GM12878 (cell line): ENCODE results near the gene NCBP3. TPM values are rescaled to one million over a fixed set of nuclear protein-coding genes. Genes with fewer than 3 reads are reported as not detected.

Source experiments
- ATAC-seq: fragments of 200-7000 bp; cut with Tn5 transposase; 3 replicates; pipeline ENCODE4 v1.9.1; 2020; ENCODE audit warnings: mild to moderate bottlenecking, moderate library complexity
- BruUV-seq: library from RNA; stranded (reverse); fragments of 400-500 nt; replicated peaks from 2 replicates; lab custom pipeline; 2021; lab: Mats Ljungman, UMichigan
- CTCF ChIA-PET: fragments of 300-600 bp; sonication (Branson Sonifier 250); formaldehyde crosslinking; extraction: SDS; loops from one replicate; lab custom pipeline; 2021; ENCODE audit warnings: inconsistent platforms; lab: Yijun Ruan, JAX
- POLR2A ChIA-PET: fragments of 350-600 bp; formaldehyde crosslinking; extraction: SDS; loops from one replicate; lab custom pipeline; 2021; ENCODE audit warnings: inconsistent platforms; lab: Charles Lee
- RAD21 ChIA-PET: fragments of 300-600 bp; sonication (Branson Sonifier 250); formaldehyde crosslinking; loops from one replicate; lab custom pipeline; 2023; ENCODE audit warnings: antibody characterized with exemption; ENCODE audit not compliant: unreplicated experiment; lab: Charles Lee
- SMC1A ChIA-PET: fragments of 300-600 bp; sonication (Branson Sonifier 250); formaldehyde crosslinking; loops from one replicate; lab custom pipeline; 2023; ENCODE audit not compliant: unreplicated experiment, uncharacterized antibody; lab: Charles Lee
- DNase-seq: peaks from one replicate; pipeline ENCODE4 v3.0.0-alpha.2; 2011; ENCODE audit warnings: low read depth, low spot score
- FAIRE-seq: peaks from 3 replicates; lab custom pipeline; 2011; peaks lifted over from hg19 to GRCh38; lab: Jason Lieb, UNC
- H2AFZ ChIP-seq: 2 replicates; pipeline ENCODE4 v1.6.0; 2011; ENCODE audit warnings: low read depth, low read length, control low read depth; ENCODE audit not compliant: control insufficient read depth
- H3K27ac ChIP-seq: 2 replicates; pipeline ENCODE4 v1.5.1; 2011; ENCODE audit warnings: control low read depth; ENCODE audit not compliant: control insufficient read depth, insufficient read depth
- H3K27me3 ChIP-seq, 2 experiments: replicated peaks in 1 of 2; 2 replicates each; pipeline versions ENCODE4 v1.6.0 to v1.6.1; 2011; ENCODE audit warnings: low read length in 1 of 2; ENCODE audit not compliant: control insufficient read depth in 2 of 2, insufficient read depth in 2 of 2
- H3K36me3 ChIP-seq, 2 experiments: 2 replicates each; pipeline ENCODE4 v1.5.1; 2011; ENCODE audit warnings: low read length in 1 of 2; ENCODE audit not compliant: control insufficient read depth in 2 of 2, insufficient read depth in 2 of 2
- H3K4me1 ChIP-seq: 2 replicates; pipeline ENCODE4 v1.6.1; 2011; ENCODE audit warnings: mild to moderate bottlenecking, low read length, moderate library complexity, mixed read lengths; ENCODE audit not compliant: control insufficient read depth, insufficient read depth
- H3K4me2 ChIP-seq: 2 replicates; pipeline ENCODE4 v1.6.0; 2011; ENCODE audit warnings: control low read depth; ENCODE audit not compliant: control insufficient read depth, insufficient read depth
- H3K4me3 ChIP-seq: fragments of 200-600 bp; sonication (generic); 2 replicates; pipeline ENCODE4 v1.5.1; 2016
- H3K79me2 ChIP-seq: 2 replicates; pipeline ENCODE4 v1.6.0; 2011; ENCODE audit warnings: low read length; ENCODE audit not compliant: control insufficient read depth, insufficient read depth
- H3K9ac ChIP-seq: 2 replicates; pipeline ENCODE4 v1.8.0; 2011; ENCODE audit warnings: low read length, control low read depth, mixed read lengths; ENCODE audit not compliant: control insufficient read depth, insufficient read depth
- H3K9me3 ChIP-seq: replicated peaks from 3 replicates; pipeline ENCODE4 v1.5.1; 2011; ENCODE audit warnings: mild to moderate bottlenecking, low read length; ENCODE audit not compliant: control insufficient read depth, insufficient read depth
- H4K20me1 ChIP-seq: 2 replicates; pipeline ENCODE4 v1.6.0; 2011; ENCODE audit not compliant: control insufficient read depth, insufficient read depth
- CHD4 ChIP-seq: fragments of 200-600 bp; sonication (generic); IDR thresholded peaks from 2 replicates; pipeline ENCODE4 v1.6.1; 2016; ENCODE audit warnings: mild to moderate bottlenecking
- EZH2 ChIP-seq: IDR thresholded peaks from 2 replicates; pipeline ENCODE4 v1.6.1; 2012; ENCODE audit warnings: low read depth, mild to moderate bottlenecking, control low read depth, inconsistent platforms, low read length, borderline replicate concordance; ENCODE audit not compliant: control insufficient read depth
- FOXM1 ChIP-seq: IDR thresholded peaks from 2 replicates; pipeline ENCODE4 v1.6.1; 2012; ENCODE audit warnings: low read depth, mild to moderate bottlenecking, inconsistent platforms, low read length, moderate library complexity
- HDAC6 ChIP-seq: fragments of 200-600 bp; sonication (generic); IDR thresholded peaks from one replicate; pipeline ENCODE4 v1.8.0; 2017; ENCODE audit warnings: antibody characterized with exemption; ENCODE audit not compliant: unreplicated experiment
- PAX5 ChIP-seq: IDR thresholded peaks from 2 replicates; pipeline ENCODE4 v1.6.1; 2011; ENCODE audit warnings: low read depth, low read length, borderline replicate concordance
- PBX3 ChIP-seq: IDR thresholded peaks from 2 replicates; pipeline ENCODE4 v1.6.1; 2011; ENCODE audit warnings: mild to moderate bottlenecking, low read depth, low read length, moderate library complexity; ENCODE audit not compliant: insufficient replicate concordance
- PML ChIP-seq: IDR thresholded peaks from 2 replicates; pipeline ENCODE4 v1.6.1; 2012; ENCODE audit warnings: low read length, inconsistent platforms
- POLR2AphosphoS5 ChIP-seq: IDR thresholded peaks from 2 replicates; pipeline ENCODE4 v1.6.1; 2011; ENCODE audit warnings: mild to moderate bottlenecking, low read length, inconsistent platforms
- SREBF1 ChIP-seq: IDR thresholded peaks from 2 replicates; pipeline ENCODE4 v1.6.1; 2012; ENCODE audit warnings: mild to moderate bottlenecking, low read length
- TCF3 ChIP-seq: IDR thresholded peaks from 2 replicates; pipeline ENCODE4 v1.6.1; 2012; ENCODE audit warnings: low read depth, mild to moderate bottlenecking, low read length, borderline replicate concordance; ENCODE audit not compliant: insufficient read depth
- USF1 ChIP-seq: IDR thresholded peaks from 2 replicates; pipeline ENCODE4 v1.6.1; 2011; ENCODE audit warnings: borderline replicate concordance, low read depth, mild to moderate bottlenecking, moderate library complexity, mixed read lengths, low read length; ENCODE audit not compliant: insufficient read depth; ENCODE audit errors: extremely low read length
- WRNIP1 ChIP-seq: IDR thresholded peaks from 2 replicates; pipeline ENCODE4 v1.6.1; 2011; ENCODE audit warnings: low read depth, low read length, improper control_type of control experiment, borderline replicate concordance
- YBX1 ChIP-seq: fragments of 450-650 bp; IDR thresholded peaks from 2 replicates; pipeline ENCODE4 v1.6.1; 2016; ENCODE audit warnings: antibody characterized with exemption
- WGBS: methylation state at CpG from one replicate; pipeline ENCODE4 v1.1.6; 2016; ENCODE audit warnings: low lambda C conversion rate; ENCODE audit not compliant: insufficient replicate concordance, insufficient coverage; ENCODE audit errors: missing lambda C conversion rate; 5-methylcytosine and 5-hydroxymethylcytosine counted together
- in situ Hi-C: fragments of 300-500 bp; cut with MboI; formaldehyde crosslinking; loops from 9 replicates; pipeline ENCODE4 v1.14.3; 2018; ENCODE audit warnings: mixed read lengths
- intact Hi-C: fragments of 100-400 bp; cut with micrococcal nuclease; formaldehyde crosslinking; loops from one replicate; pipeline ENCODE4 v1.14.2; 2022; ENCODE audit not compliant: unreplicated experiment
- polyA plus RNA-seq, 11 experiments: library from polyadenylated mRNA; depleted of rRNA in 4 of 11; unstranded in 6 of 11; stranded (reverse) in 5 of 11; fragments of >200 nt; fragmentation: Nextera tagmentation in 4 of 11; fragmentation: Illumina TruSeq in 1 of 11; extraction: Ambion mirVana in 4 of 11; extraction: Trizol in 1 of 11; gene quantifications; 1 replicate in 1 of 11; 2 replicates in 10 of 11; pipeline versions ENCODE4 v1.2.1 to v1.2.3, GENCODE V29; 2011 to 2016; ENCODE audit warnings: inconsistent platforms in 2 of 11, missing spikeins in 2 of 11, low read depth in 1 of 11
- total RNA-seq, 4 experiments: library from RNA; depleted of rRNA in 3 of 4; stranded (reverse); fragments of >200 nt in 3 of 4; fragmentation: Illumina TruSeq in 1 of 4; extraction: Trizol in 1 of 4; gene quantifications; 2 replicates each; pipeline versions ENCODE4 v1.2.1 to v1.2.3, GENCODE V29; 2013 to 2021
- TF ChIP-seq, protein P1 (sequence below): IDR thresholded peaks from 2 replicates; pipeline ENCODE4 v1.6.1; 2012; ENCODE audit warnings: low read length, inconsistent platforms
- TF ChIP-seq, protein P2 (sequence below): fragments of 450-650 bp; IDR thresholded peaks from 2 replicates; pipeline ENCODE4 v1.6.1; 2017; ENCODE audit warnings: mild to moderate bottlenecking, moderate library complexity

The NCBP3 gene
- total and polyA plus RNA-seq, 10 of the 15 experiments (the other 5 are each of a cell fraction or from before 2014, with no cell fraction given), result 5.2 to 32.0 (median 23.2) TPM

DNA sequence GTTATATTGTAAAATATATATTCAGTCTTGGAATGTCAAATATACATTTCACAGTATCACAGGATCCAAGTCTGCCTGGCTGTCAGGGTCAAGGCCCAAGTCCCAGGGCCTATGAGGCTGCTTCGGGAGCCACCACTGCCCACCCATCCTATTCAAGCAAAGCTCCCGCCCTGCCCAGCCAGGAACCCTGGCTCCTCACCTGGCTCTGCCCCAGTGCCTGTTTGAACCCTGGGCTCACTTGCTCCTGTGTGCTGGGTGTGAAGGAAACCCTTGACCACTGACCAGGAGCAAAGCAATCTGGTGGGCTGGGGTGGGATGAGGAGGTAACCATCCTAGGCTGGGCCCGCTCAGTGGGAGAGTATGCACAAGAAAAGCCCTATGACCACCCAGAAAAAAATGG is 72.1 kb downstream of the NCBP3 start (continued):
- TF ChIP-seq PBX3, result no peak

DNA sequence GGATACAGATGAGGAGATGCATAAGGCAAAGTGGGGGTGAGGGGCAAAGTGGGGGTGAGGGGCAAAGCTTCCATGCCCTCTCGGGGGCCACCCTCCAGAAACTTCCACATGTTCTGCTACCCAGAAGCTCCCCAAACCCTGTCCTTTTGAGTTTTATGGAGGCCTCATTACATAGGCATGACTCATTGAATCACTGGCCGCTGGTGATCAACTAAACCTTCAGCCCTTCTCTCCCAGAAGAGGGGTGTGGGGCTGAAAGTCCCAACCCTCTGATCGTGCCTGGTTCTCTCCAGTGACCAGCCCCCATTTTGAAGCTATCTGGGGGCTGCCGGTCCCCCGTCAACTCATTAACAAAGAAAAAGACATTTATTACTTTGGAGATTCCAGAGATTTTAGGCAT is 72.5 kb downstream of the NCBP3 start:
- Histone ChIP-seq H3K79me2 (no peaks in the 10 kb centered on the region), H3K9me3 (no peaks in the 10 kb centered on the region), H4K20me1 (no peaks in the 10 kb centered on the region), H3K27ac (no peak overlapping the region), H3K36me3 (no peaks in the 10 kb centered on the region), H3K4me2 (no peak overlapping the region), H3K4me3 (no peak overlapping the region), H3K27me3 (no peaks in the 10 kb centered on the region), H3K4me1 (peaks cover 5% of the 10 kb centered on the region), H3K9ac (no peak overlapping the region), H2AFZ (no peak overlapping the region)
- in situ Hi-C loops, result no loop called here
- ChIA-PET RAD21 (no interaction called here), SMC1A (no interaction called here), CTCF (no interaction called here), POLR2A (no interaction called here)
- intact Hi-C loops, result no loop called here
- BruUV-seq, result no TSS peak
- FAIRE-seq (no peak), DNase-seq (no peak), ATAC-seq (no peak)
- WGBS, result 61% methylated on average over 5 of the region's 5 CpGs
- TF ChIP-seq PAX5 (no peak), EZH2 (no peak), SREBF1 (no peak), YBX1 (no peak), CHD4 (no peak), POLR2AphosphoS5 (no peak), FOXM1 (no peak), PML (no peak), TCF3 (no peak), USF1 (no peak), HDAC6 (no peak), WRNIP1 (no peak)
- TF ChIP-seq, protein P1, sequence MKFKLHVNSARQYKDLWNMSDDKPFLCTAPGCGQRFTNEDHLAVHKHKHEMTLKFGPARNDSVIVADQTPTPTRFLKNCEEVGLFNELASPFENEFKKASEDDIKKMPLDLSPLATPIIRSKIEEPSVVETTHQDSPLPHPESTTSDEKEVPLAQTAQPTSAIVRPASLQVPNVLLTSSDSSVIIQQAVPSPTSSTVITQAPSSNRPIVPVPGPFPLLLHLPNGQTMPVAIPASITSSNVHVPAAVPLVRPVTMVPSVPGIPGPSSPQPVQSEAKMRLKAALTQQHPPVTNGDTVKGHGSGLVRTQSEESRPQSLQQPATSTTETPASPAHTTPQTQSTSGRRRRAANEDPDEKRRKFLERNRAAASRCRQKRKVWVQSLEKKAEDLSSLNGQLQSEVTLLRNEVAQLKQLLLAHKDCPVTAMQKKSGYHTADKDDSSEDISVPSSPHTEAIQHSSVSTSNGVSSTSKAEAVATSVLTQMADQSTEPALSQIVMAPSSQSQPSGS, result no peak
- TF ChIP-seq, protein P2, sequence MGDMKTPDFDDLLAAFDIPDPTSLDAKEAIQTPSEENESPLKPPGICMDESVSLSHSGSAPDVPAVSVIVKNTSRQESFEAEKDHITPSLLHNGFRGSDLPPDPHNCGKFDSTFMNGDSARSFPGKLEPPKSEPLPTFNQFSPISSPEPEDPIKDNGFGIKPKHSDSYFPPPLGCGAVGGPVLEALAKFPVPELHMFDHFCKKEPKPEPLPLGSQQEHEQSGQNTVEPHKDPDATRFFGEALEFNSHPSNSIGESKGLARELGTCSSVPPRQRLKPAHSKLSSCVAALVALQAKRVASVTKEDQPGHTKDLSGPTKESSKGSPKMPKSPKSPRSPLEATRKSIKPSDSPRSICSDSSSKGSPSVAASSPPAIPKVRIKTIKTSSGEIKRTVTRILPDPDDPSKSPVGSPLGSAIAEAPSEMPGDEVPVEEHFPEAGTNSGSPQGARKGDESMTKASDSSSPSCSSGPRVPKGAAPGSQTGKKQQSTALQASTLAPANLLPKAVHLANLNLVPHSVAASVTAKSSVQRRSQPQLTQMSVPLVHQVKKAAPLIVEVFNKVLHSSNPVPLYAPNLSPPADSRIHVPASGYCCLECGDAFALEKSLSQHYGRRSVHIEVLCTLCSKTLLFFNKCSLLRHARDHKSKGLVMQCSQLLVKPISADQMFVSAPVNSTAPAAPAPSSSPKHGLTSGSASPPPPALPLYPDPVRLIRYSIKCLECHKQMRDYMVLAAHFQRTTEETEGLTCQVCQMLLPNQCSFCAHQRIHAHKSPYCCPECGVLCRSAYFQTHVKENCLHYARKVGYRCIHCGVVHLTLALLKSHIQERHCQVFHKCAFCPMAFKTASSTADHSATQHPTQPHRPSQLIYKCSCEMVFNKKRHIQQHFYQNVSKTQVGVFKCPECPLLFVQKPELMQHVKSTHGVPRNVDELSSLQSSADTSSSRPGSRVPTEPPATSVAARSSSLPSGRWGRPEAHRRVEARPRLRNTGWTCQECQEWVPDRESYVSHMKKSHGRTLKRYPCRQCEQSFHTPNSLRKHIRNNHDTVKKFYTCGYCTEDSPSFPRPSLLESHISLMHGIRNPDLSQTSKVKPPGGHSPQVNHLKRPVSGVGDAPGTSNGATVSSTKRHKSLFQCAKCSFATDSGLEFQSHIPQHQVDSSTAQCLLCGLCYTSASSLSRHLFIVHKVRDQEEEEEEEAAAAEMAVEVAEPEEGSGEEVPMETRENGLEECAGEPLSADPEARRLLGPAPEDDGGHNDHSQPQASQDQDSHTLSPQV, result no peak
